HCT116 (cell line): ENCODE measurements around the gene TCF12. TPM values are rescaled to one million over a fixed set of nuclear protein-coding genes. Genes with fewer than 3 reads are reported as not detected.

Source experiments
- ATAC-seq: fragments of 200-7000 bp; cut with Tn5 transposase; 2 replicates; pipeline ENCODE4 v1.9.1; 2020; ENCODE audit warnings: mild to moderate bottlenecking, moderate library complexity
- BruUV-seq: library from RNA; stranded (reverse); fragments of 400-500 nt; replicated peaks from 2 replicates; lab custom pipeline; 2021; lab: Mats Ljungman, UMichigan
- CTCF ChIA-PET: fragments of 300-600 bp; sonication (Branson Sonifier 250); formaldehyde crosslinking; loops from one replicate; lab custom pipeline; 2021; ENCODE audit warnings: antibody characterized with exemption; lab: Charles Lee
- POLR2A ChIA-PET: fragments of 300-600, 350-600 bp; sonication (Branson Sonifier 250); formaldehyde crosslinking; loops from one replicate; lab custom pipeline; 2021; ENCODE audit warnings: antibody characterized with exemption; lab: Charles Lee
- RAD21 ChIA-PET, 2 experiments: fragments of 300-600 bp; sonication (Branson Sonifier 250); formaldehyde crosslinking; loops; one replicate each; lab custom pipeline; 2023; ENCODE audit warnings: low total read pairs in 2 of 2; ENCODE audit not compliant: uncharacterized antibody in 2 of 2, unreplicated experiment in 2 of 2, low non-redundant PET in 1 of 2; lab: Charles Lee
- DNase-seq: peaks from one replicate; pipeline ENCODE4 v3.0.0-alpha.2; 2010; ENCODE audit warnings: low read depth, low spot score
- H2AFZ ChIP-seq: fragments of 200-600 bp; shearing (Covaris generic), sonication (generic); 2 replicates; pipeline ENCODE4 v1.6.1; 2017; ENCODE audit warnings: low read depth, mixed run types, mixed read lengths, antibody characterized with exemption, low read length; ENCODE audit not compliant: poor library complexity, severe bottlenecking
- H3K27ac ChIP-seq: 2 replicates; pipeline ENCODE4 v1.5.1; 2012; ENCODE audit warnings: low read depth, low read length
- H3K27me3 ChIP-seq: fragments of 200-600 bp; sonication (generic); 2 replicates; pipeline ENCODE4 v1.6.1; 2016; ENCODE audit warnings: mixed run types, low read length, mixed read lengths; ENCODE audit not compliant: insufficient read depth
- H3K36me3 ChIP-seq, 2 experiments: fragments of 200-500 bp in 1 of 2; fragments of 200-600 bp in 1 of 2; sonication (Bioruptor generic) in 1 of 2; sonication (generic) in 1 of 2; 2 replicates each; pipeline versions ENCODE4 v1.5.1 to v1.6.1; 2014 to 2016; ENCODE audit warnings: low read length in 2 of 2, inconsistent platforms in 1 of 2, mixed read lengths in 1 of 2, mixed run types in 1 of 2; ENCODE audit not compliant: insufficient read depth in 2 of 2, control insufficient read depth in 1 of 2
- H3K4me1 ChIP-seq, 2 experiments: fragments of 200-600 bp in 1 of 2; sonication (generic) in 1 of 2; 2 replicates each; pipeline versions ENCODE4 v1.5.1 to v1.6.1; 2012 to 2017; ENCODE audit warnings: low read length in 2 of 2, inconsistent platforms in 1 of 2, mild to moderate bottlenecking in 1 of 2, mixed read lengths in 1 of 2, mixed run types in 1 of 2, moderate library complexity in 1 of 2; ENCODE audit not compliant: insufficient read depth in 2 of 2, control insufficient read depth in 1 of 2
- H3K4me2 ChIP-seq: fragments of 200-600 bp; sonication (generic); 2 replicates; pipeline ENCODE4 v1.6.1; 2017; ENCODE audit warnings: mixed run types, low read length, mixed read lengths
- H3K4me3 ChIP-seq, 2 experiments: fragments of 200-600 bp in 1 of 2; sonication (generic) in 1 of 2; replicated peaks in 1 of 2; 2 replicates each; pipeline ENCODE4 v1.5.1; 2011 to 2016; ENCODE audit warnings: low read length in 2 of 2, control low read depth in 1 of 2, low read depth in 1 of 2, mild to moderate bottlenecking in 1 of 2, mixed read lengths in 1 of 2, mixed run types in 1 of 2
- H3K79me2 ChIP-seq: fragments of 200-600 bp; sonication (generic); 2 replicates; pipeline ENCODE4 v1.6.1; 2017; ENCODE audit warnings: mild to moderate bottlenecking, mixed run types, low read length, moderate library complexity, mixed read lengths; ENCODE audit not compliant: insufficient read depth
- H3K9ac ChIP-seq: fragments of 200-600 bp; sonication (generic); 2 replicates; pipeline ENCODE4 v1.6.1; 2016; ENCODE audit warnings: low read length, mixed read lengths
- H3K9me2 ChIP-seq: fragments of 200-600 bp; sonication (generic), shearing (Covaris generic); 2 replicates; pipeline ENCODE4 v1.6.1; 2017; ENCODE audit warnings: mixed run types, mild to moderate bottlenecking, moderate library complexity; ENCODE audit not compliant: insufficient read depth
- H3K9me3 ChIP-seq, 2 experiments: fragments of 200-500 bp in 1 of 2; fragments of 200-600 bp in 1 of 2; sonication (Bioruptor generic) in 1 of 2; sonication (generic) in 1 of 2; 2 replicates each; pipeline ENCODE4 v1.6.1; 2014 to 2017; ENCODE audit warnings: low read length in 2 of 2, mixed read lengths in 2 of 2, inconsistent platforms in 1 of 2, low read depth in 1 of 2, mild to moderate bottlenecking in 1 of 2, mixed run types in 1 of 2, moderate library complexity in 1 of 2; ENCODE audit not compliant: control insufficient read depth in 1 of 2, insufficient read depth in 1 of 2
- H4K20me1 ChIP-seq: fragments of 200-600 bp; sonication (generic), shearing (Covaris generic); 2 replicates; pipeline ENCODE4 v1.6.1; 2017; ENCODE audit warnings: mixed run types, mild to moderate bottlenecking, moderate library complexity; ENCODE audit not compliant: insufficient read depth
- CBX3 ChIP-seq: IDR thresholded peaks from 2 replicates; pipeline ENCODE4 v1.6.1; 2012; ENCODE audit warnings: low read depth
- EGR1 ChIP-seq: IDR thresholded peaks from 2 replicates; pipeline ENCODE4 v1.6.1; 2012; ENCODE audit warnings: low read depth
- EZH2 ChIP-seq: fragments of 200-600 bp; sonication (generic); IDR thresholded peaks from 2 replicates; pipeline ENCODE4 v1.6.1; 2017; ENCODE audit warnings: antibody characterized with exemption, mixed run types
- EZH2phosphoT487 ChIP-seq: fragments of 200-600 bp; IDR thresholded peaks from 2 replicates; pipeline ENCODE4 v1.6.1; 2018; ENCODE audit warnings: antibody characterized with exemption, borderline replicate concordance
- FOSL1 ChIP-seq: IDR thresholded peaks from 2 replicates; pipeline ENCODE4 v1.6.1; 2012; ENCODE audit warnings: low read depth
- JUND ChIP-seq: IDR thresholded peaks from 2 replicates; pipeline ENCODE4 v1.6.1; 2012
- MAX ChIP-seq: IDR thresholded peaks from 2 replicates; pipeline ENCODE4 v1.6.1; 2012
- POLR2A ChIP-seq: IDR thresholded peaks from 2 replicates; pipeline ENCODE4 v1.7.0; 2011; ENCODE audit warnings: borderline replicate concordance; ENCODE audit not compliant: insufficient read depth, insufficient read length; ENCODE audit errors: extremely low read depth
- POLR2AphosphoS5 ChIP-seq: IDR thresholded peaks from 2 replicates; pipeline ENCODE4 v1.6.1; 2011; ENCODE audit warnings: mild to moderate bottlenecking, low read depth, low read length, moderate library complexity
- RAD21 ChIP-seq: IDR thresholded peaks from 2 replicates; pipeline ENCODE4 v1.6.1; 2012; ENCODE audit warnings: low read depth, mild to moderate bottlenecking
- SIN3A ChIP-seq: IDR thresholded peaks from 2 replicates; pipeline ENCODE4 v1.6.1; 2012; ENCODE audit warnings: low read depth
- SP1 ChIP-seq: IDR thresholded peaks from 2 replicates; pipeline ENCODE4 v1.6.1; 2012; ENCODE audit warnings: low read depth
- SRF ChIP-seq: IDR thresholded peaks from 2 replicates; pipeline ENCODE4 v1.6.1; 2012; ENCODE audit warnings: low read depth
- TCF7L2 ChIP-seq: IDR thresholded peaks from 2 replicates; pipeline ENCODE4 v1.7.0; 2011; ENCODE audit warnings: borderline replicate concordance, inconsistent platforms; ENCODE audit not compliant: insufficient read depth, insufficient read length; ENCODE audit errors: extremely low read depth
- YY1 ChIP-seq: IDR thresholded peaks from 2 replicates; pipeline ENCODE4 v1.6.1; 2011; ENCODE audit warnings: low read length, low read depth, moderate library complexity, mild to moderate bottlenecking; ENCODE audit not compliant: insufficient replicate concordance; ENCODE audit errors: extremely low read depth
- ZFX ChIP-seq: fragments of 450-650 bp; IDR thresholded peaks from 2 replicates; pipeline ENCODE4 v1.6.1; 2017
- ZNF274 ChIP-seq: fragments of 200-500 bp; sonication (Bioruptor generic); IDR thresholded peaks from 2 replicates; pipeline ENCODE4 v1.6.1; 2014; ENCODE audit warnings: mild to moderate bottlenecking, low read depth, low read length, inconsistent platforms
- intact Hi-C: fragments of 100-400 bp; cut with micrococcal nuclease; formaldehyde crosslinking; loops from 2 replicates; pipeline ENCODE4 v1.10.0; 2022
- total RNA-seq: library from RNA; stranded (reverse); gene quantifications from one replicate; pipeline ENCODE4 v1.2.1, GENCODE V29; 2021; ENCODE audit not compliant: unreplicated experiment
- TF ChIP-seq, protein P1 (sequence below): IDR thresholded peaks from 2 replicates; pipeline ENCODE4 v1.6.1; 2012

TCF12 gene
- total RNA-seq, 1 experiment from 2014 or later: 71.6 TPM

DNA sequence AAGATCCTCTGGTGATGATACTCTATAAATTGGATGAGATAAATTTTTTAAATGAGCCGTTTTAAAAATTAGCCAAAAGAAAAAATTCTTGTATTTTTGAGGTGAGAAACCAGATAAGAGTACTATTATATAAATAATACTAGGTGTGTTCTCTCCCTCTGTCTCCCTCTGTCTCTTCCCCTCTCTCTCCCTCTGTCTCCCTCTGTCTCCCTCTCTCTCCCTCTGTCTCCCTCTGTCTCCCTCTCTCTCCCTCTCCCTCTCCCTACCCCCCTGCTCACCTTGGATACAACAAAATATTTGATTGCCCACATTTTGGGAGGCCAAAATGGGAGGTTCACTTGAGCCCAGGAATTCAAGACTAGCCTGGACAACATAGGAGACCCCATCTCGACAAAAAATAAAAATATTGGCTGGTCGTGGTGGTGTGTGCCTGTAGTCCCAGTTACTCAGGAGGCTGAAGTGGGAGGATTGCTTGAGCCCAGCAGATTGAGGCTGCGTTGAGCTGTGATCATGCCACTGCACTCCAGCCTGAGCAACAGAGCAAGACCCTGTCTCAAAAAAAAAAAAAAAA, 168.5 kb downstream of the TCF12 start:
- Histone ChIP-seq H3K4me3 (no peak overlapping the region), H3K4me2 (no peak overlapping the region), H3K27me3 (no peaks in the 10 kb centered on the region), H2AFZ (no peak overlapping the region), H3K9me2 (no peaks in the 10 kb centered on the region), H4K20me1 (peaks cover 3% of the 10 kb centered on the region; the same call in 1 of the 2 replicates), H3K79me2 (peaks cover 9% of the 10 kb centered on the region), H3K36me3 (no peaks in the 10 kb centered on the region), H3K9me3 (no peaks in the 10 kb centered on the region), H3K9ac (no peak overlapping the region), H3K27ac (no peak overlapping the region), H3K4me1 (no peaks in the 10 kb centered on the region)
- TF ChIP-seq JUND: no peak
- TF ChIP-seq, protein P1, sequence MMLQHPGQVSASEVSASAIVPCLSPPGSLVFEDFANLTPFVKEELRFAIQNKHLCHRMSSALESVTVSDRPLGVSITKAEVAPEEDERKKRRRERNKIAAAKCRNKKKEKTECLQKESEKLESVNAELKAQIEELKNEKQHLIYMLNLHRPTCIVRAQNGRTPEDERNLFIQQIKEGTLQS: no peak
- TF ChIP-seq TCF7L2: no peak
- no peak for TF ChIP-seq POLR2A
- TF ChIP-seq ZNF274: no peak
- no peak for TF ChIP-seq ZFX
- TF ChIP-seq MAX: no peak
- no peak for TF ChIP-seq RAD21
- no peak for TF ChIP-seq EZH2phosphoT487
- TF ChIP-seq SP1: no peak
- no peak for TF ChIP-seq FOSL1
- no peak for TF ChIP-seq SRF
- no peak for TF ChIP-seq EGR1
- TF ChIP-seq SIN3A: no peak
- no peak for TF ChIP-seq EZH2
- no peak for TF ChIP-seq CBX3
- no peak for TF ChIP-seq YY1
- TF ChIP-seq POLR2AphosphoS5: no peak
- intact Hi-C loops: no loop called here
- ATAC-seq (no peak), DNase-seq (no peak)
- ChIA-PET POLR2A (no interaction called here), CTCF (no interaction called here), RAD21 (no interaction called here)
- BruUV-seq: no TSS peak
